ENCODE results near the gene GRK6.

DNA sequence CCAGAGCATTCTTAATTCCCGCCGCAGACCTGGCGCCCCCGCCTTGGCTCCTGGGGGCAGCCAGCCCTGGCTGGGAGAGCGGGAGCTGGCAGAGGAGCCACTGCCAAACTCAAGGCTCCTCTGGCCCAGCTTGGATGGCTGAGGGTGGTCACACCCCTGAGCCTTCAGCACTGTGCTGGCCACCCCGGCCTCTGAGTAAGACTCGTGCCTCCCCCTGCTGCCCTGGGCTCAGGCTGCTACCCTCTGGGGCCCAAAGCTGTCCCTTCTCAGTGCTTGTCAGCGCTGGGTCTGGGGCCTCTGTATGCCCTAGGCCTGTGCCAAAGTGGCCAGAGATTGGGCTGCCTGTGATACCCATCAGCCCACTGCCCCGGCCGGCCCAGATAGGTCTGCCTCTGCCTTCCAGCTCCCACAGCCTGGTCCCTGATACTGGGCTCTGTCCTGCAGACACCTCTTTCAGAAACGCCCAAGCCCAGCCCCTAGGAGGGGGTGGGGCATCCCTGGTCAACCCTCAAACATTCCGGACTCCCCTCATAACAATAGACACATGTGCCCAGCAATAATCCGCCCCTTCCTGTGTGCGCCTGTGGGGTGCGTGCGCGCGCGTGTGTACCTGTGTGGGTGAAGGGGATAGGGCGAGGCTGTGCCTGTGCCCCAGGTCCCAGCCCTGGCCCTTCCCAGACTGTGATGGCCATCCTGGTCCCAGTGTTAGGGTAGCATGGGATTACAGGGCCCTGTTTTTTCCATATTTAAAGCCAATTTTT lies 15.8 kb downstream of the GRK6 start:
- no peak for TF ChIP-seq EGR1 (IDR thresholded peaks at IDR 0.05)
- TF ChIP-seq ZBTB7A (IDR thresholded peaks at IDR 0.05; ENCODE audit: low read depth), result no peak
- TF ChIP-seq TAF1 (IDR thresholded peaks at IDR 0.05; ENCODE audit: low read depth), result no peak
- no peak for TF ChIP-seq EP300 (IDR thresholded peaks at IDR 0.05; ENCODE audit: borderline replicate concordance)
- TF ChIP-seq, protein P1, sequence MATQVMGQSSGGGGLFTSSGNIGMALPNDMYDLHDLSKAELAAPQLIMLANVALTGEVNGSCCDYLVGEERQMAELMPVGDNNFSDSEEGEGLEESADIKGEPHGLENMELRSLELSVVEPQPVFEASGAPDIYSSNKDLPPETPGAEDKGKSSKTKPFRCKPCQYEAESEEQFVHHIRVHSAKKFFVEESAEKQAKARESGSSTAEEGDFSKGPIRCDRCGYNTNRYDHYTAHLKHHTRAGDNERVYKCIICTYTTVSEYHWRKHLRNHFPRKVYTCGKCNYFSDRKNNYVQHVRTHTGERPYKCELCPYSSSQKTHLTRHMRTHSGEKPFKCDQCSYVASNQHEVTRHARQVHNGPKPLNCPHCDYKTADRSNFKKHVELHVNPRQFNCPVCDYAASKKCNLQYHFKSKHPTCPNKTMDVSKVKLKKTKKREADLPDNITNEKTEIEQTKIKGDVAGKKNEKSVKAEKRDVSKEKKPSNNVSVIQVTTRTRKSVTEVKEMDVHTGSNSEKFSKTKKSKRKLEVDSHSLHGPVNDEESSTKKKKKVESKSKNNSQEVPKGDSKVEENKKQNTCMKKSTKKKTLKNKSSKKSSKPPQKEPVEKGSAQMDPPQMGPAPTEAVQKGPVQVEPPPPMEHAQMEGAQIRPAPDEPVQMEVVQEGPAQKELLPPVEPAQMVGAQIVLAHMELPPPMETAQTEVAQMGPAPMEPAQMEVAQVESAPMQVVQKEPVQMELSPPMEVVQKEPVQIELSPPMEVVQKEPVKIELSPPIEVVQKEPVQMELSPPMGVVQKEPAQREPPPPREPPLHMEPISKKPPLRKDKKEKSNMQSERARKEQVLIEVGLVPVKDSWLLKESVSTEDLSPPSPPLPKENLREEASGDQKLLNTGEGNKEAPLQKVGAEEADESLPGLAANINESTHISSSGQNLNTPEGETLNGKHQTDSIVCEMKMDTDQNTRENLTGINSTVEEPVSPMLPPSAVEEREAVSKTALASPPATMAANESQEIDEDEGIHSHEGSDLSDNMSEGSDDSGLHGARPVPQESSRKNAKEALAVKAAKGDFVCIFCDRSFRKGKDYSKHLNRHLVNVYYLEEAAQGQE (IDR thresholded peaks at IDR 0.05; ENCODE audit: low read depth), result no peak
- TF ChIP-seq RAD21 (IDR thresholded peaks at IDR 0.05; ENCODE audit: low read depth), result no peak
- no peak for TF ChIP-seq TEAD4 (IDR thresholded peaks at IDR 0.05)
- TF ChIP-seq YY1 (IDR thresholded peaks at IDR 0.05; ENCODE audit: low read depth), result no peak
- TF ChIP-seq FOXM1 (IDR thresholded peaks at IDR 0.05; ENCODE audit: borderline replicate concordance, low read depth), result no peak
- no peak for TF ChIP-seq CREB1 (IDR thresholded peaks at IDR 0.05; ENCODE audit: low read depth)
- TF ChIP-seq NFIC (IDR thresholded peaks at IDR 0.05), result no peak

Data from Ishikawa (cell line).